Measurements from ENCODE around the gene SEZ6L2.
A peak's percentile ranks its signal among the peaks of the same experiment; 100 is the strongest.

- TF ChIP-seq CTCF (IDR thresholded peaks at IDR 0.05 in 4 of 5, conservative IDR thresholded peaks at IDR 0.05 in 1 of 5), result peak in 2 of 5 experiments; percentile 6 to 8
- no peak for TF ChIP-seq POLR2A (IDR thresholded peaks at IDR 0.05)
Observed at GRCh38 chr16:29862383-29862883, 36.9 kb downstream of the SEZ6L2 start.

All from gastrocnemius medialis (tissue), 4 donors.